Renal pelvis (tissue), 3 donors: ENCODE data around the gene LTC4S. TPM values are rescaled to one million over a fixed set of nuclear protein-coding genes. Genes with fewer than 3 reads are reported as not detected.

Experiments
- polyA plus RNA-seq, 3 donors: library from polyadenylated mRNA; unstranded; fragments of 120-200 nt; gene quantifications; one replicate each; pipeline ENCODE4 v1.2.1, GENCODE V29; 2013; ENCODE audit not compliant: insufficient read length in 3 of 3

Gene LTC4S
- polyA plus RNA-seq, 3 donors: 3.9 to 6.7 (median 4.1) TPM

Other genes with a start within 250 kb of the LTC4S start
- 10 to 100 TPM; 75.9 to 97.1 (median 80.0) TPM for gene RUFY1, start 243.4 kb upstream of the LTC4S start, polyA plus RNA-seq
- gene HNRNPH1, start 170.3 kb upstream of the LTC4S start, polyA plus RNA-seq: 1,000 to 10,000 TPM in 2 of 3 donors, 100 to 1,000 TPM in 1; 988 to 1,833 (median 1,566) TPM
- 1 to 10 TPM in 2 of 3 donors, under 1 TPM in 1; 0.99 to 1.8 (median 1.0) TPM for gene CBY3, start 113.0 kb upstream of the LTC4S start, polyA plus RNA-seq
- gene CANX, start 95.0 kb upstream of the LTC4S start, polyA plus RNA-seq: 100 to 1,000 TPM; 495 to 588 (median 505) TPM
- 10 to 100 TPM; 41.0 to 51.1 (median 41.6) TPM for gene MAML1, start 61.2 kb upstream of the LTC4S start, polyA plus RNA-seq
- gene MGAT4B, start 12.9 kb downstream of the LTC4S start, polyA plus RNA-seq: 100 to 1,000 TPM; 178 to 185 (median 183) TPM
- gene SQSTM1, start 26.9 kb downstream of the LTC4S start, polyA plus RNA-seq: 100 to 1,000 TPM; 109 to 121 (median 112) TPM
- gene MRNIP, start 64.8 kb downstream of the LTC4S start, polyA plus RNA-seq: 10 to 100 TPM; 30.4 to 53.8 (median 50.4) TPM
- gene TBC1D9B, start 113.9 kb downstream of the LTC4S start, polyA plus RNA-seq: 100 to 1,000 TPM; 109 to 117 (median 111) TPM